MM.1S (cell line): ENCODE measurements around the gene RELL1.

ENCODE experiments used
- DNase-seq: peaks from one replicate; pipeline ENCODE4 v3.0.0-alpha.2; 2015
- H2AFZ ChIP-seq: fragments of 300-600 bp; sonication (generic); 2 replicates; pipeline ENCODE4 v1.6.0; 2016; ENCODE audit warnings: antibody characterized with exemption, low read length
- H3F3A ChIP-seq: fragments of 300-600 bp; sonication (generic); 2 replicates; pipeline ENCODE4 v1.6.1; 2016; ENCODE audit warnings: mild to moderate bottlenecking, antibody characterized with exemption, low read length, moderate library complexity, mixed read lengths; ENCODE audit not compliant: insufficient read depth
- H3K27ac ChIP-seq: fragments of 300-600 bp; sonication (generic); 2 replicates; pipeline ENCODE4 v1.5.1; 2016; ENCODE audit warnings: mild to moderate bottlenecking, low read length
- H3K27me3 ChIP-seq: fragments of 300-600 bp; sonication (generic); replicated peaks from 2 replicates; pipeline ENCODE4 v1.6.0; 2016; ENCODE audit warnings: low read length; ENCODE audit not compliant: insufficient read depth
- H3K36me3 ChIP-seq: fragments of 300-600 bp; sonication (generic); replicated peaks from 2 replicates; pipeline ENCODE4 v1.6.1; 2016; ENCODE audit warnings: mild to moderate bottlenecking, low read length, mixed read lengths; ENCODE audit not compliant: insufficient read depth
- H3K4me1 ChIP-seq: fragments of 300-600 bp; sonication (generic); 2 replicates; pipeline ENCODE4 v1.6.1; 2016; ENCODE audit warnings: low read length, mixed read lengths
- H3K4me2 ChIP-seq: fragments of 300-600 bp; sonication (generic); 2 replicates; pipeline ENCODE4 v1.6.0; 2016; ENCODE audit warnings: low read depth, low read length
- H3K4me3 ChIP-seq: fragments of 300-600 bp; sonication (generic); 2 replicates; pipeline ENCODE4 v1.5.1; 2016; ENCODE audit warnings: low read length, mixed read lengths
- H3K79me2 ChIP-seq: fragments of 300-600 bp; sonication (generic); 2 replicates; pipeline ENCODE4 v1.6.1; 2016; ENCODE audit warnings: mixed run types, low read length, mixed read lengths
- H3K9ac ChIP-seq: fragments of 300-600 bp; sonication (generic); 2 replicates; pipeline ENCODE4 v1.6.1; 2016; ENCODE audit warnings: low read length, mixed read lengths
- H3K9me2 ChIP-seq: fragments of 300-600 bp; sonication (generic); replicated peaks from 2 replicates; pipeline ENCODE4 v1.6.1; 2016; ENCODE audit warnings: mild to moderate bottlenecking, low read length, mixed read lengths; ENCODE audit not compliant: insufficient read depth
- H3K9me3 ChIP-seq: fragments of 300-600 bp; sonication (generic); replicated peaks from 2 replicates; pipeline ENCODE4 v1.6.1; 2016; ENCODE audit warnings: mild to moderate bottlenecking, low read length, mixed read lengths; ENCODE audit not compliant: insufficient read depth
- H4K20me1 ChIP-seq: fragments of 300-600 bp; sonication (generic); 2 replicates; pipeline ENCODE4 v1.6.1; 2016; ENCODE audit warnings: mild to moderate bottlenecking, low read length, moderate library complexity, mixed read lengths; ENCODE audit not compliant: insufficient read depth
- CTCF ChIP-seq: fragments of 300-600 bp; sonication (generic); IDR thresholded peaks from 2 replicates; pipeline ENCODE4 v1.5.1; 2016; ENCODE audit warnings: antibody characterized with exemption, low read length, mixed read lengths
- EZH2 ChIP-seq: fragments of 300-600 bp; sonication (generic); optimal IDR thresholded peaks from 2 replicates; pipeline ENCODE3; 2017; ENCODE audit warnings: low read depth, mild to moderate bottlenecking, antibody characterized with exemption, low read length, mixed read lengths
- EZH2phosphoT487 ChIP-seq: fragments of 300-600 bp; sonication (generic); IDR thresholded peaks from 2 replicates; pipeline ENCODE4 v1.6.1; 2018; ENCODE audit warnings: antibody characterized with exemption, low read length

Gene RELL1

GRCh38 chr4:37706032-37706431 is 19.9 kb upstream of the RELL1 start:
- no peaks in the 10 kb centered on the region for H3K9me3 ChIP-seq
- H3K9me2 ChIP-seq, result no peaks in the 10 kb centered on the region
- no peak overlapping the region for H3K4me2 ChIP-seq
- no peak overlapping the region for H3K9ac ChIP-seq
- no peaks in the 10 kb centered on the region for H3F3A ChIP-seq
- no peaks in the 10 kb centered on the region for H3K4me1 ChIP-seq
- H4K20me1 ChIP-seq, result no peaks in the 10 kb centered on the region
- no peak overlapping the region for H3K4me3 ChIP-seq
- no peak for TF ChIP-seq CTCF
- no peak for TF ChIP-seq EZH2phosphoT487
- no peaks in the 10 kb centered on the region for H3K36me3 ChIP-seq
- no peak overlapping the region for H2AFZ ChIP-seq
- H3K27ac ChIP-seq, result no peak overlapping the region
- DNase-seq, result no peak
- no peaks in the 10 kb centered on the region for H3K27me3 ChIP-seq
- no peaks in the 10 kb centered on the region for H3K79me2 ChIP-seq

GRCh38 chr4:37705571-37705970 is 19.4 kb upstream of the RELL1 start:
- H2AFZ ChIP-seq, result no peak overlapping the region
- H3K36me3 ChIP-seq, result no peaks in the 10 kb centered on the region
- H3K9ac ChIP-seq, result no peak overlapping the region
- no peaks in the 10 kb centered on the region for H3K9me3 ChIP-seq
- no peaks in the 10 kb centered on the region for H3K9me2 ChIP-seq
- H3K4me3 ChIP-seq, result no peak overlapping the region
- TF ChIP-seq CTCF, result no peak
- no peak for TF ChIP-seq EZH2phosphoT487
- TF ChIP-seq EZH2, result no peak
- DNase-seq, result no peak
- no peaks in the 10 kb centered on the region for H4K20me1 ChIP-seq
- no peak overlapping the region for H3K27ac ChIP-seq
- H3K4me1 ChIP-seq, result no peaks in the 10 kb centered on the region
- H3K27me3 ChIP-seq, result no peaks in the 10 kb centered on the region
- H3F3A ChIP-seq, result no peaks in the 10 kb centered on the region
- H3K4me2 ChIP-seq, result no peak overlapping the region
- no peaks in the 10 kb centered on the region for H3K79me2 ChIP-seq

GRCh38 chr4:37699868-37700481 is 13.8 kb upstream of the RELL1 start:
- Histone ChIP-seq H4K20me1 (no peaks in the 10 kb centered on the region), H3K36me3 (no peaks in the 10 kb centered on the region), H3K27me3 (no peaks in the 10 kb centered on the region), H3K9me3 (no peaks in the 10 kb centered on the region), H3K27ac (no peak overlapping the region), H3K4me3 (no peak overlapping the region), H3K79me2 (no peaks in the 10 kb centered on the region), H3F3A (no peaks in the 10 kb centered on the region), H2AFZ (no peak overlapping the region), H3K4me2 (no peak overlapping the region), H3K9me2 (no peaks in the 10 kb centered on the region), H3K9ac (no peak overlapping the region), H3K4me1 (no peaks in the 10 kb centered on the region)
- no peak for TF ChIP-seq EZH2
- TF ChIP-seq CTCF, result no peak
- TF ChIP-seq EZH2phosphoT487, result no peak
- DNase-seq, result no peak
